HFF-Myc (cell line): ENCODE measurements around the gene SEZ6.

Experiments
- DNase-seq: peaks from one replicate; pipeline ENCODE4 v3.0.0-alpha.2; 2011; ENCODE audit warnings: low read depth; ENCODE audit errors: extremely low read depth
- H3K4me3 ChIP-seq: replicated peaks from 2 replicates; pipeline ENCODE4 v1.5.1; 2011; ENCODE audit warnings: low read depth, mild to moderate bottlenecking, control low read depth, low read length
- TF ChIP-seq, protein P1 (sequence below): IDR thresholded peaks from 2 replicates; pipeline ENCODE4 v1.5.1; 2012; ENCODE audit warnings: mild to moderate bottlenecking, low read depth, low read length, control low read depth; ENCODE audit errors: missing control alignments

SEZ6 gene

GRCh38 chr17:29005936-29006511 lies at the start of gene SEZ6:
Gene SEZ6, minus strand, starts transcription at chr17:29006033. Its CDS starts 164 bp downstream, at chr17:29005869.
- H3K4me3 ChIP-seq = no peak within 1 kb of the TSS
- TF ChIP-seq, protein P1, sequence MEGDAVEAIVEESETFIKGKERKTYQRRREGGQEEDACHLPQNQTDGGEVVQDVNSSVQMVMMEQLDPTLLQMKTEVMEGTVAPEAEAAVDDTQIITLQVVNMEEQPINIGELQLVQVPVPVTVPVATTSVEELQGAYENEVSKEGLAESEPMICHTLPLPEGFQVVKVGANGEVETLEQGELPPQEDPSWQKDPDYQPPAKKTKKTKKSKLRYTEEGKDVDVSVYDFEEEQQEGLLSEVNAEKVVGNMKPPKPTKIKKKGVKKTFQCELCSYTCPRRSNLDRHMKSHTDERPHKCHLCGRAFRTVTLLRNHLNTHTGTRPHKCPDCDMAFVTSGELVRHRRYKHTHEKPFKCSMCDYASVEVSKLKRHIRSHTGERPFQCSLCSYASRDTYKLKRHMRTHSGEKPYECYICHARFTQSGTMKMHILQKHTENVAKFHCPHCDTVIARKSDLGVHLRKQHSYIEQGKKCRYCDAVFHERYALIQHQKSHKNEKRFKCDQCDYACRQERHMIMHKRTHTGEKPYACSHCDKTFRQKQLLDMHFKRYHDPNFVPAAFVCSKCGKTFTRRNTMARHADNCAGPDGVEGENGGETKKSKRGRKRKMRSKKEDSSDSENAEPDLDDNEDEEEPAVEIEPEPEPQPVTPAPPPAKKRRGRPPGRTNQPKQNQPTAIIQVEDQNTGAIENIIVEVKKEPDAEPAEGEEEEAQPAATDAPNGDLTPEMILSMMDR = no peak
- no peak for DNase-seq

- no peak for DNase-seq
- TF ChIP-seq, protein P1 = no peak
Observed at GRCh38 chr17:29054835-29055234, 49.0 kb upstream of the SEZ6 start.

GRCh38 chr17:29051731-29052130 lies 45.9 kb upstream of the SEZ6 start:
- TF ChIP-seq, protein P1 = no peak
- no peak overlapping the region for H3K4me3 ChIP-seq
- DNase-seq = no peak

More at GRCh38 chr17:29054835-29055234, 49.0 kb upstream of the SEZ6 start:
- H3K4me3 ChIP-seq = no peak overlapping the region

DNA sequence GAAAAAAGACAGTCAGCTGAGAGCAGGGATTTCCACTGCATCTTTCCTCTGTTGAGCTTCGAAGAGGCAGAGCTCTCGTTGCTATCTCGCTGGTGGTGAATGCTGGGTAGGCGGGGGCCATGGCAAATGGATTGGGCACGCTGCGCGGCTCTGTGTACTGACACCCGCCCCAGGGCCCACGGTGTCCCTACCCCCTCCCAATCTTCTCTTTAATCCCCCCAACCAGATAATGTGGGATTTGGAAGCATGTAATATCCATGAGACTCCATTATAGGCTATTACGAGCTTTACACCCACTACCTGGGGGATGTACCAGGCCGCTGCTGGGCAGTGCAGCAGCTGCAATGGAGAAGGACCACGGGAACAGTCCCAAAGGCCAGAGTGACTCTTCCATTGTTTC lies 45.4 kb upstream of the SEZ6 start:
- DNase-seq = no peak
- TF ChIP-seq, protein P1 = no peak
- H3K4me3 ChIP-seq = no peak overlapping the region

DNA sequence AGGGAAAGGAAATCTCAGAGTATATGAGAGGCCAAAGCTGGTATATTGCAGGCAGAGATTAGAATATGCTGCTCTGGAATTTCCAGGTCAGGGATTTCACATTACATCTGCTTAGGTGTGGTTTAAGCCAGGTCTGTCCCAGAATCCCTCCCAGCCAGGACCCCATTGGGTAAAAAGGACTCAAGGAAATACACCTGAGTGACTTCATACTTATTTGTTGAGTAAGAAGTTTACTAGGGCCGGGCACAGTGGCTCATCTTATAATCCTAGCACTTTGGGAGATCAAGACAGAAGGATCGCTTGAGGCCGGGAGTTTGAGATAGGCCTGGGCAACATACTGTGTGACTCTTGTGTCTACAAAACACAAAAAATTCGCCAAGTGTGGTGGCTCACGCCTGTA lies 44.3 kb upstream of the SEZ6 start:
- H3K4me3 ChIP-seq = no peak overlapping the region
- TF ChIP-seq, protein P1 = no peak
- DNase-seq = no peak

GRCh38 chr17:29049541-29050145 lies 43.8 kb upstream of the SEZ6 start:
- TF ChIP-seq, protein P1 = no peak
- DNase-seq = no peak
- no peak overlapping the region for H3K4me3 ChIP-seq
